Measurements from ENCODE around the gene GALNT9.

GALNT9 gene

GRCh38 chr12:132227782-132228475, 101.5 kb downstream of the GALNT9 start:
- TF ChIP-seq CTCF (conservative IDR thresholded peaks at IDR 0.05; ENCODE audit: control insufficient read depth, insufficient read depth, low read depth, low read length): no peak
- no peak for DNase-seq (ENCODE audit: low read depth)
- H3K4me3 ChIP-seq (ENCODE audit: control insufficient read depth, low read depth, low read length): no peak overlapping the region

GRCh38 chr12:132227118-132227517, 102.3 kb downstream of the GALNT9 start:
- no peak overlapping the region for H3K4me3 ChIP-seq (ENCODE audit: control insufficient read depth, low read depth, low read length)
- TF ChIP-seq CTCF (conservative IDR thresholded peaks at IDR 0.05; ENCODE audit: control insufficient read depth, insufficient read depth, low read depth, low read length): no peak
- DNase-seq (ENCODE audit: low read depth): no peak

- DNase-seq (ENCODE audit: low read depth): no peak
- H3K4me3 ChIP-seq (ENCODE audit: control insufficient read depth, low read depth, low read length): no peak overlapping the region
- no peak for TF ChIP-seq CTCF (conservative IDR thresholded peaks at IDR 0.05; ENCODE audit: control insufficient read depth, insufficient read depth, low read depth, low read length)
These were observed 102.8 kb downstream of the GALNT9 start for GRCh38 chr12:132226604-132227003.

GRCh38 chr12:132225214-132225613, 104.2 kb downstream of the GALNT9 start:
- no peak for DNase-seq (ENCODE audit: low read depth)
- H3K4me3 ChIP-seq (ENCODE audit: control insufficient read depth, low read depth, low read length): no peak overlapping the region
- TF ChIP-seq CTCF (conservative IDR thresholded peaks at IDR 0.05; ENCODE audit: control insufficient read depth, insufficient read depth, low read depth, low read length): no peak

GRCh38 chr12:132224484-132224883, 104.9 kb downstream of the GALNT9 start:
- no peak overlapping the region for H3K4me3 ChIP-seq (ENCODE audit: control insufficient read depth, low read depth, low read length)
- DNase-seq (ENCODE audit: low read depth): no peak
- TF ChIP-seq CTCF (conservative IDR thresholded peaks at IDR 0.05; ENCODE audit: control insufficient read depth, insufficient read depth, low read depth, low read length): no peak

- H3K4me3 ChIP-seq (ENCODE audit: control insufficient read depth, low read depth, low read length): no peak overlapping the region
- DNase-seq (ENCODE audit: low read depth): no peak
- TF ChIP-seq CTCF (conservative IDR thresholded peaks at IDR 0.05; ENCODE audit: control insufficient read depth, insufficient read depth, low read depth, low read length): no peak
These were observed 106.6 kb downstream of the GALNT9 start for GRCh38 chr12:132222808-132223173.

Measured in fibroblast of mammary gland (primary cell).